Left lung (tissue), 10 donors: ENCODE measurements around the gene PPP2R2D. TPM values are rescaled to one million over a fixed set of nuclear protein-coding genes. Genes with fewer than 3 reads are reported as not detected.

Experiments used
- ATAC-seq: fragments of 200-7000 bp; cut with Tn5 transposase; one replicate; pipeline ENCODE4 v1.9.1; 2020; ENCODE audit warnings: moderate library complexity
- DNase-seq, 4 donors: peaks; one replicate each; pipeline ENCODE4 v3.0.0-alpha.2; 2013 to 2020
- H3K27ac ChIP-seq, 2 donors: fragments of 200-600 bp; sonication (generic) in 1 of 2; one replicate each; pipeline versions ENCODE4 v1.5.0 to v1.8.0; 2020 to 2021
- H3K27me3 ChIP-seq, 2 donors: fragments of 200-600 bp; sonication (generic) in 1 of 2; one replicate each; pipeline versions ENCODE4 v1.5.0 to v1.8.0; 2020 to 2021
- H3K36me3 ChIP-seq, 2 donors: fragments of 200-600 bp; sonication (generic) in 1 of 2; one replicate each; pipeline versions ENCODE4 v1.5.0 to v1.8.0; 2020 to 2021
- H3K4me1 ChIP-seq, 2 donors: fragments of 200-600 bp; one replicate each; pipeline ENCODE4 v1.8.0; 2021
- H3K4me3 ChIP-seq, 2 donors: fragments of 200-600 bp; sonication (generic) in 1 of 2; one replicate each; pipeline versions ENCODE4 v1.5.0 to v1.8.0; 2020 to 2021; ENCODE audit warnings: mild to moderate bottlenecking in 1 of 2
- H3K9me3 ChIP-seq, 2 donors: fragments of 200-600 bp; sonication (generic) in 1 of 2; one replicate each; pipeline versions ENCODE4 v1.5.0 to v1.8.0; 2020 to 2021
- intact Hi-C, 2 donors: fragments of 100-400 bp; cut with DNase I; formaldehyde crosslinking; loops; one replicate each; pipeline versions ENCODE4 v1.11.2 to v1.14.2; 2022
- polyA plus RNA-seq, 6 donors: library from polyadenylated mRNA; unstranded; fragments of 120-200 nt; gene quantifications; one replicate each; pipeline ENCODE4 v1.2.1, GENCODE V29; 2013; ENCODE audit not compliant: insufficient read length in 6 of 6
- total RNA-seq, 2 donors: library from RNA; stranded (reverse); fragmentation: NEBNext Ultra II Directional; extraction: Animal tissue kit (Norgen Biotek cat#: 25700); gene quantifications; one replicate each; pipeline ENCODE4 v1.2.1, GENCODE V29; 2021
- TF ChIP-seq, protein P1 (sequence below), 2 donors: fragments of 200-600 bp; sonication (generic) in 1 of 2; IDR thresholded peaks; one replicate each; pipeline versions ENCODE4 v1.5.0 to v1.8.0; 2021; ENCODE audit warnings: antibody characterized with exemption in 2 of 2
- donor health status: DM: no; HTN: yes; CAD: no.
- donor health status: DM: no; HTN: no; CAD: no.

PPP2R2D gene
- total and polyA plus RNA-seq, 8 donors: 22.7 to 42.4 (median 35.8) TPM

DNA sequence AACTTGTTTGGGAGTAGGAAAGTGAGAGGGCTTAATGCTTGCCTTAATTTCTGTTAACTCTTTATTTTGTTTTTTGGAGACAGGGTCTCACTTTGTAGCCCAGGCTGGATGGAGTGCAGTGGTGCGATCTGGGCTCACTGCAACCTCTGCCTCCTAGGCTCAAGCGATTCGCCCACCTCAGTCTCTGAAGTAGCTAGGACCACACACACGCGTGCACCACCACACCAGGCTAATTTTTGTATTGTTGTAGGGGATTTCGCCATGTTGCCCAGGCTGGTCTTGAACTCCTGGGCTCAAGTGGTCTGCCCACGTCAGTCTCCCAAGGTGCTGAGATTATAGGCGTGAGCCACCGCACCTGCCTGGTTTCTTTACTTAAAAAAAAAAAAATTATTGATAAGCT is 1.9 kb downstream of the PPP2R2D start:
- Histone ChIP-seq H3K27ac (no peak overlapping the region), H3K4me3 (no peak overlapping the region), H3K36me3 (peaks cover 0 to 18% of the 10 kb centered on the region in 2 donors), H3K27me3 (peaks cover 8 to 19% of the 10 kb centered on the region in 2 donors), H3K4me1 (peaks cover 22 to 56% of the 10 kb centered on the region in 2 donors), H3K9me3 (no peaks in the 10 kb centered on the region)
- DNase-seq: no peak
- intact Hi-C loops: no loop called here
- TF ChIP-seq, protein P1, sequence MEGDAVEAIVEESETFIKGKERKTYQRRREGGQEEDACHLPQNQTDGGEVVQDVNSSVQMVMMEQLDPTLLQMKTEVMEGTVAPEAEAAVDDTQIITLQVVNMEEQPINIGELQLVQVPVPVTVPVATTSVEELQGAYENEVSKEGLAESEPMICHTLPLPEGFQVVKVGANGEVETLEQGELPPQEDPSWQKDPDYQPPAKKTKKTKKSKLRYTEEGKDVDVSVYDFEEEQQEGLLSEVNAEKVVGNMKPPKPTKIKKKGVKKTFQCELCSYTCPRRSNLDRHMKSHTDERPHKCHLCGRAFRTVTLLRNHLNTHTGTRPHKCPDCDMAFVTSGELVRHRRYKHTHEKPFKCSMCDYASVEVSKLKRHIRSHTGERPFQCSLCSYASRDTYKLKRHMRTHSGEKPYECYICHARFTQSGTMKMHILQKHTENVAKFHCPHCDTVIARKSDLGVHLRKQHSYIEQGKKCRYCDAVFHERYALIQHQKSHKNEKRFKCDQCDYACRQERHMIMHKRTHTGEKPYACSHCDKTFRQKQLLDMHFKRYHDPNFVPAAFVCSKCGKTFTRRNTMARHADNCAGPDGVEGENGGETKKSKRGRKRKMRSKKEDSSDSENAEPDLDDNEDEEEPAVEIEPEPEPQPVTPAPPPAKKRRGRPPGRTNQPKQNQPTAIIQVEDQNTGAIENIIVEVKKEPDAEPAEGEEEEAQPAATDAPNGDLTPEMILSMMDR (IDR thresholded peaks at IDR 0.05): no peak
- no peak for ATAC-seq

DNA sequence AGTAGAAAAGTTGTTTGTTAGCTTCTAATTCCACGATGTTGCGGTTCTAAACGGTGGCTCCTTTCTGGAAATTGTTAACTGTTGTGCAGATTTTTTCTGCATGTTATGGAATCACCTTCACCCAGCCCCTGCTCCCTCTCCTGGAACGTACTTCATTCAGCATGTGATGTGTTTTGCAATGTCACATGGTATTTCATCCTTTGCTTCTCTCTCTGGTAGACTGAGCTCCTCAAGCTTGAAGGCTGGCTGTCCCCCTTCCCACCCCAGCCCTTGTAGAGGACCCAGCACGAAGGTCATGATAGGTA is 4.4 kb downstream of the PPP2R2D start:
- H3K27me3 ChIP-seq: no peaks in the 10 kb centered on the region
- DNase-seq (no peak), ATAC-seq (no peak)
- intact Hi-C loops: no loop called here
- TF ChIP-seq, protein P1 (IDR thresholded peaks at IDR 0.05): no peak
- H3K27ac ChIP-seq: no peak overlapping the region
- peaks cover 0 to 25% of the 10 kb centered on the region in 2 donors for H3K36me3 ChIP-seq
- H3K4me1 ChIP-seq: peaks cover 18 to 58% of the 10 kb centered on the region in 2 donors
- no peak overlapping the region for H3K4me3 ChIP-seq
- no peaks in the 10 kb centered on the region for H3K9me3 ChIP-seq

DNA sequence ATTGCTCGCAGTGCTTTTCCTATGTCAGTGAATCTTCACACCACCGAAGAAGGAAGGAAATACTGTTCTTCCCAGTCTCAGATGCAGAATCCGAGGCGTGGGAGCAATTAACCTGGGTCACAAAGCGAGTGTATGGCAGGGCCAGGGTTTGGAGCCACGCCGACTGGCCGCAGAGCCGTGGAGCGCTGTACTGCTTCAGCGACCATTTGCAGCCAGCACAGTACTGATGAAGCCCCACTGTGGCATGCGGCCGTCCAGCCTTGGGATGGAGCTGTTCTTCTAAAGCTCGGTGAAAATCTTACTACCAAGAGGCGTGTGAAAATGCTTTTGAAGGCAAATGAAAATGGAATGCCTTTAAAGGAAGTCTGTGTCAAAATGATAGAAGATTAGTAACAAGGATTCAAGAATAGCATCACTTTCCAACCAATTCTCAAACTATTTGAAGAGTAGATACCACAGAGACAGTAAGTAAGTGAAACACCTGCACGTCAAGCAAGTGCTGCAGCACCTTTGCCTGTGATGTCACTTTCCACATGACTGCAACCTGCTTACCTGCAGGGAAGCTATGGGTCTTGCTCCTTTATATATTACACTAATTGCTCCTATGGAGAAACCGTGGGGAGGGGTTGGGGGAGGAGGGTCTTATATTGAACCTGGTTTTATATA is 4.9 kb downstream of the PPP2R2D start:
- H3K27ac ChIP-seq: no peak overlapping the region
- DNase-seq (no peak), ATAC-seq (no peak)
- no peaks in the 10 kb centered on the region for H3K27me3 ChIP-seq
- H3K4me1 ChIP-seq: peaks cover 18 to 58% of the 10 kb centered on the region in 2 donors
- peaks cover 0 to 25% of the 10 kb centered on the region in 2 donors for H3K36me3 ChIP-seq
- TF ChIP-seq, protein P1 (IDR thresholded peaks at IDR 0.05): no peak
- intact Hi-C loops: no loop called here
- H3K9me3 ChIP-seq: no peaks in the 10 kb centered on the region
- H3K4me3 ChIP-seq: no peak overlapping the region

DNA sequence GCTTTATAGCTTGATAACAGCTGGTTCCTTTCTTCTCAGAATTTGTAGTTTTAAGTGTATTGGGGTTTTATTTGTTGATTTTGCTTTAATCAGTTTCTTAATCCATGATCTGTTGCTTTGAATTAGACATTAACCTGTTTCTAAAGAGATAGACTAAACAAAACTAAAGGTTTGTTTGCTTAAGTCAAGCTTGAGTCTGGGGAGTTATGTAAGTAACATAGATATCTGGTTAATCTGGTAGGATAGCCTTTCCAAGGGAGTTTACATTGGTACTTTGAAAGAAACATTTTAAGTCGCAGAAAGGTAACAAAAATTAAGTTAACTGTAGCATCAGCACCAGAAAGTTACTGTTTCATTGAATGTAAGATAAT is 5.4 kb downstream of the PPP2R2D start:
- TF ChIP-seq, protein P1 (IDR thresholded peaks at IDR 0.05): no peak
- H3K4me1 ChIP-seq: peaks cover 18 to 58% of the 10 kb centered on the region in 2 donors
- intact Hi-C loops: no loop called here
- H3K27ac ChIP-seq: no peak overlapping the region
- H3K9me3 ChIP-seq: no peaks in the 10 kb centered on the region
- H3K27me3 ChIP-seq: no peaks in the 10 kb centered on the region
- ATAC-seq (no peak), DNase-seq (no peak)
- H3K36me3 ChIP-seq: peaks cover 0 to 28% of the 10 kb centered on the region in 2 donors
- no peak overlapping the region for H3K4me3 ChIP-seq

DNA sequence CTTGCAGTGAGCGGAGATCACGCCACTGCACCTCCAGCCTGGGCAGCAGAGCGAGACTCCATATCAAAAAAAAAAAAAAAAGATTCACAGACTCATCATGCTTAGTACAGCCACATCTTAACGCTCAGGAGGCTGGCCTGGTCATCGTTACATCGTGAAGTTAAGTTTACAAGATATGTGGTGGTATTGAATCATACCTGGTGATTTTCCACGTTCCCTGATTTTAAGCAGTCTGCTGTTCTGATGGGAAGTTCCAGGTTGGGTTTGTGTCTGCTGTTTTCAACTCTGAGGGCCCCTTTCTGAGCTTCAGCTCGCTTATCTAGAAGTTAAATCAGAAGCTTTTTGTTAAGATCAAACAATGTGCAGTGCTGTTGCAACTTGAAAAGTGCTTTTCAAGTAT is 6.9 kb downstream of the PPP2R2D start:
- intact Hi-C loops: no loop called here
- Histone ChIP-seq H3K27ac (no peak overlapping the region), H3K36me3 (peaks cover 0 to 37% of the 10 kb centered on the region in 2 donors), H3K4me3 (no peak overlapping the region), H3K27me3 (no peaks in the 10 kb centered on the region), H3K4me1 (peaks cover 10 to 49% of the 10 kb centered on the region in 2 donors), H3K9me3 (no peaks in the 10 kb centered on the region)
- no peak for ATAC-seq
- TF ChIP-seq, protein P1 (IDR thresholded peaks at IDR 0.05): no peak
- DNase-seq: no peak
